ENCODE results near the gene SLC46A3.

SLC46A3 gene

GRCh38 chr13:28679628-28680027 is 39.1 kb downstream of the SLC46A3 start:
- ChIA-PET POLR2A (no interaction called here), CTCF (interaction anchor here (1.1 to 3.4 kb wide), 4 partner anchors 10 to 299 kb away, joined by 3 to 9 read pairs (median 5); no protein-coding TSS in a partner anchor)
- DNase-seq (ENCODE audit: extremely low spot score) = no peak
- peak; percentile 41 for TF ChIP-seq CTCF (IDR thresholded peaks at IDR 0.05; ENCODE audit: control extremely low read depth, extremely low read depth, low read depth, missing control alignments)

- TF ChIP-seq CTCF (IDR thresholded peaks at IDR 0.05; ENCODE audit: control extremely low read depth, extremely low read depth, low read depth, missing control alignments) = peak; percentile 30
- CTCF ChIA-PET = interaction anchor here (0.9 to 3.4 kb wide), 2 partner anchors 116 to 118 kb away, joined by 6 to 9 read pairs; no protein-coding TSS in a partner anchor
- POLR2A ChIA-PET = no interaction called here
- no peak for DNase-seq (ENCODE audit: extremely low spot score)
These were observed 40.0 kb downstream of the SLC46A3 start for GRCh38 chr13:28678809-28679208.

- ChIA-PET CTCF (interaction anchor here (1.9 to 2.1 kb wide), 2 partner anchors 9 to 15 kb away, joined by 4 to 5 read pairs; no protein-coding TSS in a partner anchor), POLR2A (no interaction called here)
- DNase-seq (ENCODE audit: extremely low spot score) = no peak
- TF ChIP-seq CTCF (IDR thresholded peaks at IDR 0.05; ENCODE audit: control extremely low read depth, extremely low read depth, low read depth, missing control alignments) = no peak
These were observed 47.5 kb downstream of the SLC46A3 start for GRCh38 chr13:28671126-28671792.

DNA sequence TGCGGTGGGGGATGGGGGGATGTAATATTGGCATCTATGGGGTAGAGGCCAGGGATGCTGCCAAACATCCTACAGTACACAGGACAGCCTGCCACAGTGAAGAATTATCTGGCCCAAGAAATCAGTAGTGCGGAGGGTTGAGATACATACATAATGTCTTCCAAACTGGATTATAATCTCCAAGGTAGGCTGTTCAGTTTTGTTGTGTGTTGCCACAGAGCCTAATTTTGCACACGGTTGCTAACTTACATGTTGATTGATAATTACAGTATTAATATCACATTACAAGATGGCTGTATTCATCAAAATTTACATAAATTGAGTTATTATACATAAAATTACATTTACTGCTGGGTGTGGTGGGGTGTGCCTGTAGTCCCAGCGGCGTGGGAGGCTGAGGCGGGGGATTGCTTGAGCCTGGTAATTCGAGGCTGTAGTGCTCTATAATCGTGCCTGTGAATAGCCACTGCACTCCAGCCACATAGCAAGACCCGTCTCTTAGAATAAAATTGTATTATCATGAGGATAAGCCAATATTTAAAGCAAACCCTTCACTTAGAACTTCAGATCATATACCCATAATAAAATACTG is 51.8 kb downstream of the SLC46A3 start:
- CTCF ChIA-PET = interaction anchor here (0.6 kb wide), 1 partner anchor 343 kb away, joined by 3 read pairs; no protein-coding TSS in a partner anchor
- TF ChIP-seq CTCF (IDR thresholded peaks at IDR 0.05; ENCODE audit: control extremely low read depth, extremely low read depth, low read depth, missing control alignments) = no peak
- POLR2A ChIA-PET = interaction anchor here (1.9 kb wide), 1 partner anchor 9 kb away, joined by 5 read pairs; the partner anchor contains the start of gene POMP
- DNase-seq (ENCODE audit: extremely low spot score) = no peak

- TF ChIP-seq CTCF (IDR thresholded peaks at IDR 0.05; ENCODE audit: control extremely low read depth, extremely low read depth, low read depth, missing control alignments) = no peak
- ChIA-PET POLR2A (interaction anchor here (1.4 to 1.7 kb wide), 2 partner anchors 18 to 21 kb away, joined by 4 to 5 read pairs; no protein-coding TSS in a partner anchor), CTCF (interaction anchor here (1.1 to 4.9 kb wide), 6 partner anchors 11 to 336 kb away, joined by 3 to 16 read pairs (median 8); no protein-coding TSS in a partner anchor)
- DNase-seq (ENCODE audit: extremely low spot score) = peak; percentile 19
These were observed 59.2 kb downstream of the SLC46A3 start for GRCh38 chr13:28659621-28659970.

GRCh38 chr13:28658796-28659620 is 59.8 kb downstream of the SLC46A3 start, which contains the start of gene POMP:
Gene POMP (plus strand): TSS chr13:28659130. CDS start chr13:28659185, 55 bp downstream.
- CTCF ChIA-PET = interaction anchor here (1.1 to 4.9 kb wide), 7 partner anchors 11 to 335 kb away, joined by 3 to 16 read pairs (median 4); no protein-coding TSS in a partner anchor
- POLR2A ChIA-PET = interaction anchor here (1.0 to 1.7 kb wide), 5 partner anchors 9 to 47 kb away, joined by 3 to 5 read pairs (median 4); no protein-coding TSS in a partner anchor
- TF ChIP-seq CTCF (IDR thresholded peaks at IDR 0.05; ENCODE audit: control extremely low read depth, extremely low read depth, low read depth, missing control alignments) = no peak
- DNase-seq (ENCODE audit: extremely low spot score) = peak; percentile 94

All from GM10248 (cell line).